ENCODE measurements around the gene MT4.

Gene MT4

DNA sequence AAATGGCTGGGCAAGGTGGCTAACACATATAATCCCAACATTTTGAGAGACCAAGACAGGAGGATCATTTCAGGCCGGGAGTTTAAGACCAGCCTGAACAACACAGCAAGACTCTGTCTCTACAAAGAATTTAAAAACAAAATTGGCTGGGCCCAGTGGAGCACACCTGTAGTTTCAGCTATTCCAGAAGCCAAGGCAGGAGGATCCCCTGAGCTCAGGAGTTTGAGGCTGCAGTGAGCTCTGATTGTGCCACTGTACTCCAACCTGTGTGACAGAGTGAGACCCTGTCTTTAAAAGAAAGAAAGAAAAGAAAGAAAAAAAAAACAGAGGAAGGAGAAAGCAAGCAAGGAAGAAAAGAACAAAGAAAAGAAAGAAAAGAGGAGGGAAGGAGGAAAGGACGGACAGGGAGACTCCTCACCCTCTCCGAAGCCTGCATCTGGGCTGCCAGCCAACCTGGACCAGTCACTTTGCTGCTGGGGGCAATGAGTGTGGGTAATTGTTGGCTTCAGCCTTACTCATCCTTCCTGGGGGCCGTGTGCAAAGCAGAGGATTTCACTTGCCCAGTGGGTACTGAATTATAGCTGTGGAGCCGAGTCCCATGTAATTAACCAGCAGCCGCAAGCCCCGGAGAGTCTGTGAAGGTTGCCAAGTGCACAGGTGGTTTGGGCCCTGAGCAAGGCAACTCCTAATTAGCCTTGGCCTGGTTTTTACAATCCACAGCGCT is 6.7 kb upstream of the MT4 start:
- H3K27ac ChIP-seq (ENCODE audit: insufficient read depth, low read depth, low read length, poor library complexity, severe bottlenecking): no peak overlapping the region
- H3K9me3 ChIP-seq (ENCODE audit: control insufficient read depth, low read length): no peaks in the 10 kb centered on the region
- no peaks in the 10 kb centered on the region for H3K36me3 ChIP-seq (ENCODE audit: control insufficient read depth, insufficient read depth, low read length)
- 87 to 91% methylated on average over 8 of the region's 8 CpGs for WGBS, 2 experiments
- H3K4me1 ChIP-seq (ENCODE audit: control insufficient read depth, insufficient read depth, low read length): no peaks in the 10 kb centered on the region
- no peaks in the 10 kb centered on the region for H3K27me3 ChIP-seq (ENCODE audit: control insufficient read depth, insufficient read depth, low read length, poor library complexity, severe bottlenecking)
- no peak overlapping the region for H3K4me3 ChIP-seq (ENCODE audit: insufficient read depth, low read depth, low read length)

DNA sequence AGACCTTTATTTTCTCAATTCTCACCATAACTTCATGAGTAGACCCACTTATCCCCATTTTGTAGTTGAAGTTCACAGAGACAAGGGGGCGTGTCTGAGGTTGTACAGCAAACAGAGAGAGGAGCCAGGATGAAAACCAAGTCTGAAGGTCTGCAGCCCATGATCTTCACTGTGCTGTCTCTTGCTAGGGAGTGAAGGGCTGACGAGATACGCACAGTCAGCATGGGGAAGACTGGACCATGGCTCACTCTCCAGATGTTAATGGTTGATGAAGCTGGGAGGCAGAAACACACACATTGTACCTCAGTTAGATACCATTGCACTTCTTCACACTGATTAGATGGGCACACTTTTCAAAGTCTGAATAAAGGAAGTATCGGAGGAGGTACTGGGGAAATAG is 5.8 kb upstream of the MT4 start:
- Histone ChIP-seq H3K36me3 (ENCODE audit: control insufficient read depth, insufficient read depth, low read length) (no peaks in the 10 kb centered on the region), H3K27me3 (ENCODE audit: control insufficient read depth, insufficient read depth, low read length, poor library complexity, severe bottlenecking) (no peaks in the 10 kb centered on the region), H3K27ac (ENCODE audit: insufficient read depth, low read depth, low read length, poor library complexity, severe bottlenecking) (no peak overlapping the region), H3K4me3 (ENCODE audit: insufficient read depth, low read depth, low read length) (no peak overlapping the region), H3K9me3 (ENCODE audit: control insufficient read depth, low read length) (no peaks in the 10 kb centered on the region), H3K4me1 (ENCODE audit: control insufficient read depth, insufficient read depth, low read length) (no peaks in the 10 kb centered on the region)
- WGBS, 2 experiments: 92 to 93% methylated on average over 4 of the region's 4 CpGs

DNA sequence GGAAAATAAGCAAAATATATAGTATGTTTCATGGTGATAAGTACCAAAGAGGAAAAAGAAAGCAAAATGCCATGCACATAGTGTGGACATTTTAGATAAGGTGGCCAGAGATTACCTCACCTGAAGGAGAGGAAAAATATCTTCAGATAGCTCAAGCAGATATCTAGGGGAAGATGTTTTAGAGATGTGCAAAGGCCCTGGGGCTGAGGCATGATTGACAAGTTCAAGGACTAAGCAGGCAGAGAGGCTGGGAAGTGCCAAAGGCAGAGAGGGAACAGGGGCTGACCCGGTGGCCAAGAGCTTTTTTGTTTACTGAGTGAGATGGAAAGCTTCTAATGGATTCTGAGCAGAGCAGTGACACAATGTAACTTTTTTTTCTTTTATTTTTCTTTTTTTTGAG is 4.4 kb upstream of the MT4 start:
- Histone ChIP-seq H3K9me3 (ENCODE audit: control insufficient read depth, low read length) (no peaks in the 10 kb centered on the region), H3K36me3 (ENCODE audit: control insufficient read depth, insufficient read depth, low read length) (no peaks in the 10 kb centered on the region), H3K4me3 (ENCODE audit: insufficient read depth, low read depth, low read length) (no peak overlapping the region), H3K4me1 (ENCODE audit: control insufficient read depth, insufficient read depth, low read length) (no peaks in the 10 kb centered on the region), H3K27me3 (ENCODE audit: control insufficient read depth, insufficient read depth, low read length, poor library complexity, severe bottlenecking) (no peaks in the 10 kb centered on the region), H3K27ac (ENCODE audit: insufficient read depth, low read depth, low read length, poor library complexity, severe bottlenecking) (no peak overlapping the region)
- WGBS, 2 experiments: 84 to 88% methylated on average over 1 of the region's 1 CpG

DNA sequence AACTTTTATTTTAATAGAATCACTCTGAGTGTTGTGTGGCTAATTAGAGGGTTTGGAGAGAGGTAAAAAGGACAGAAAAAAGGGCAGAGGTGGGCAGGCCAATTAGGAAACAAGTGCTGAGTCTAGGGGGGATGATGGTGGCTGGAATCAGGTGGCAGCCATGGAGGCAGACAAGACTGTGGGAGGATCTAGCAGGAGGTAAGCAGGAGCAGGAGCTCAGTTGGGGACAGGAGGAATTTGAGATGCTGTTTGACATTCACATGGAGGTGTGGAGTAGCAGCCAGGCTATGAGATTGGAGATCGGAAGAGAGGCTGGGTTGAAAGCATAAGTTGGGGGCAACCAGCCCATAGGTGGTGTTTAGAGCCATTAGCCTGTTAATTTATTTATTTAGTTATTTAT is 3.7 kb upstream of the MT4 start:
- Histone ChIP-seq H3K4me3 (ENCODE audit: insufficient read depth, low read depth, low read length) (no peak overlapping the region), H3K27ac (ENCODE audit: insufficient read depth, low read depth, low read length, poor library complexity, severe bottlenecking) (no peak overlapping the region), H3K9me3 (ENCODE audit: control insufficient read depth, low read length) (no peaks in the 10 kb centered on the region), H3K36me3 (ENCODE audit: control insufficient read depth, insufficient read depth, low read length) (no peaks in the 10 kb centered on the region), H3K4me1 (ENCODE audit: control insufficient read depth, insufficient read depth, low read length) (no peaks in the 10 kb centered on the region), H3K27me3 (ENCODE audit: control insufficient read depth, insufficient read depth, low read length, poor library complexity, severe bottlenecking) (no peaks in the 10 kb centered on the region)
- WGBS, 2 experiments: 83 to 94% methylated on average over 1 of the region's 1 CpG

DNA sequence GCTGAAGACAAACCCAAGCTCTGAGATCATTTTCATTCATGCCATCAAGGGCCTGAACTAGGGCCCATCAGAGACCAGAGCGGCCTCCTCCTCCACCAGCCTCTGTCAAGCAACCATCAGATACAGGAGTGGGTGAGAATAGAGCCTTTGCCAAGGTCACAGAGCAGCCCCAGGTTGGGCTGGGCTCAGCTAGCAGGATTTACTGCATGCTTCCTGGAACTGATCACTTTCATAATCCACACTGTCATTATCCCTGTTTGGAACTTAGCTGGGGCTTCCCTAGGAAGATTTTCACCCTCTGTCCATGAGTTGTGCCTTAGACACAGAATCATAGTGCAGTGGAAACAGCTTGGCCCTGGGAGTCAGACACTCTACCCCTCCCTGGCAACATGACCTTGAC is 5.1 kb downstream of the MT4 start:
- Histone ChIP-seq H3K27ac (ENCODE audit: insufficient read depth, low read depth, low read length, poor library complexity, severe bottlenecking) (no peak overlapping the region), H3K27me3 (ENCODE audit: control insufficient read depth, insufficient read depth, low read length, poor library complexity, severe bottlenecking) (peaks cover 9% of the 10 kb centered on the region), H3K36me3 (ENCODE audit: control insufficient read depth, insufficient read depth, low read length) (no peaks in the 10 kb centered on the region), H3K4me1 (ENCODE audit: control insufficient read depth, insufficient read depth, low read length) (no peaks in the 10 kb centered on the region), H3K9me3 (ENCODE audit: control insufficient read depth, low read length) (no peaks in the 10 kb centered on the region), H3K4me3 (ENCODE audit: insufficient read depth, low read depth, low read length) (no peak overlapping the region)
- 89 to 100% methylated on average over 1 of the region's 1 CpG for WGBS, 2 experiments

DNA sequence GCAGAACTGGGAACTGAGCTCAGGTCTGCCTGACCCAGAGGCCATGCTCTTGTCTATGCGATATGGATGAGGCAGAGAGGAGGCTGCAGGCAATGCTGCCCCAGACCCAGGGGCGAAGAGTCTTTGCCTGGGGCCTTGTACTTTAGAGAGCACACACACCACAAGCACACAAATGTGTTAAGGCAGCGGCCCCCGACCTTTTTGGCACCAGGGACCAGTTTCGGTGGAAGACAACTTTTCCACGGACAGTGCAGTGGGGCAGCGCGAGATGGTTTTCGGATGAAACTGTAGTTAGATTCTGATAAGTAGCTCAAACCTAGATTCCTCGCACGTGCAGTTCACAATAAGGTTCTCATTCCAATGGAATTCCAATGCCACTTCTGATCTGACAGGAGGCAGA is 6.7 kb downstream of the MT4 start:
- H3K9me3 ChIP-seq (ENCODE audit: control insufficient read depth, low read length): no peaks in the 10 kb centered on the region
- H3K4me3 ChIP-seq (ENCODE audit: insufficient read depth, low read depth, low read length): no peak overlapping the region
- H3K4me1 ChIP-seq (ENCODE audit: control insufficient read depth, insufficient read depth, low read length): no peaks in the 10 kb centered on the region
- 87 to 88% methylated on average over 11 of the region's 11 CpGs for WGBS, 2 experiments
- H3K27me3 ChIP-seq (ENCODE audit: control insufficient read depth, insufficient read depth, low read length, poor library complexity, severe bottlenecking): peaks cover 9% of the 10 kb centered on the region
- H3K27ac ChIP-seq (ENCODE audit: insufficient read depth, low read depth, low read length, poor library complexity, severe bottlenecking): no peak overlapping the region
- H3K36me3 ChIP-seq (ENCODE audit: control insufficient read depth, insufficient read depth, low read length): no peaks in the 10 kb centered on the region

DNA sequence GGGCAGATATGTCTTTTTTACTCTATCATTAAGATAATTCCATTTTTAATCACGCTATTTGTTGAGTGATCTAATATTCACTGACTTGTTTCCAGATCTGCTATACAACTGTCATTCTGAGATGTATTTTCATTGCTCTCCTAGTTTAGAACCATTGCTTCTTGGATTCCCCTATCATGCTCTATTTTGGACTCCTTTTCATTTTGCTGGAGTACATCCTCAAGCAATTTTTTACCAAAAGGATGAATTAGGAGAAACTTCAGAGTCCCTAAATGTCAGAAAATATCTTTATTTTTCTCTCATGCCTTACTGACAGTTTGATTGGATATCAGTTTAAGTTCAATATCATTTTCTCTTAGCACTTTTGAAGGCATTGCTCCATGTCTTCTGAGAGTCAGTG is 9.8 kb downstream of the MT4 start:
- WGBS, 2 experiments: 73 to 96% methylated on average over 1 of the region's 1 CpG
- H3K27ac ChIP-seq (ENCODE audit: insufficient read depth, low read depth, low read length, poor library complexity, severe bottlenecking): no peak overlapping the region
- H3K4me1 ChIP-seq (ENCODE audit: control insufficient read depth, insufficient read depth, low read length): no peaks in the 10 kb centered on the region
- no peaks in the 10 kb centered on the region for H3K9me3 ChIP-seq (ENCODE audit: control insufficient read depth, low read length)
- H3K27me3 ChIP-seq (ENCODE audit: control insufficient read depth, insufficient read depth, low read length, poor library complexity, severe bottlenecking): no peaks in the 10 kb centered on the region
- no peak overlapping the region for H3K4me3 ChIP-seq (ENCODE audit: insufficient read depth, low read depth, low read length)
- H3K36me3 ChIP-seq (ENCODE audit: control insufficient read depth, insufficient read depth, low read length): no peaks in the 10 kb centered on the region

DNA sequence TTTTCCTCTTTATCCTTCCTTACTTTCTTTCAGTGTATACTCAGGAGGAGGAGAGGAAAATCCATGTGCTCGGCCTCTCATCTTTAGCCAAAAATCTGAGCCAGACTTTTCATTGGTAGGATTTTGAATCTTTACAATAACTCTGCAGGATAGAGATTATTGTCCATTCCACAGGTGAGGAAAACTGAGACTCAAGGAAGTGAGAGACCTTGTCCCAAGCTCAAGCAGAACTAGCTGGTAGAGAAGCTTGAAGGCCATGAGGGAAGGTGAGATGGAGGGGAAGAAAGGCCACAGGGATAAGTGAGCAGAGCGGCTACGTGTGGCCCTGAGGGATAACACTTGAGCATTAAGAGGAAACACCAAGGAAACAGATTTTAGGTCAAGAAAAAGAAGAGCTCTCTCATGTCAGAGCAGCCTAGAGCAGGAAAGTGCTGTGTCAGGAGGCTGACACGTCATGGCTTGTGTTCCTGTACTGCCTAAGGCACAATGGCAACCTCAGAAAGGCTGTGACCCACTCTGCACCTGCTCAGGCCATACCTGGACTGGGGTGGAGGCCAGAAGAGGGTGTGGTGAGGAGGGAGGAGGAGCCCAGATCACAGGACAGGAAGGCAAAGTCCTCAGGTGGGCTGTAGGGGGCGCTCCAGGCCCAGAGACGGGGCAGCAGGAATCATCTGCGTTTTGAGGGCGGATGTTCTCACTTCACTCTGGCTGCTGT is 11.9 kb downstream of the MT4 start:
- Histone ChIP-seq H3K27ac (ENCODE audit: insufficient read depth, low read depth, low read length, poor library complexity, severe bottlenecking) (no peak overlapping the region), H3K36me3 (ENCODE audit: control insufficient read depth, insufficient read depth, low read length) (no peaks in the 10 kb centered on the region), H3K9me3 (ENCODE audit: control insufficient read depth, low read length) (no peaks in the 10 kb centered on the region), H3K4me3 (ENCODE audit: insufficient read depth, low read depth, low read length) (no peak overlapping the region), H3K4me1 (ENCODE audit: control insufficient read depth, insufficient read depth, low read length) (no peaks in the 10 kb centered on the region), H3K27me3 (ENCODE audit: control insufficient read depth, insufficient read depth, low read length, poor library complexity, severe bottlenecking) (no peaks in the 10 kb centered on the region)
- 38 to 43% methylated on average over 8 of the region's 8 CpGs for WGBS, 2 experiments

DNA sequence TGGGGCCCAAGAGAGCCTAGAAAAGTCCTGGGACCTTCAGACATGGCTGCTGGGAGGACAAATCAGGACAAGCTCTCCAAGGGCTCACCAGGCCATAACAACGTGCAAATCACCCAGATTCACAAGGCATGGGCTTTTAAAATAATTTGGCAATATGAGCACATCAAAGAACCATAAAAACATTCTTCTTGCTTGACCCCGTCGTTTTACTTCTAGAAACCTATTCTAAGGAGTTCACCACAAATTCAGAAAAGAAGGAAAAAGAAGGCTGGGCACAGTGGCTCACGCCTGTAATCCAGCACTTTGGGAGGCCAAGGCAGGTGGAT is 12.4 kb downstream of the MT4 start:
- Histone ChIP-seq H3K4me3 (ENCODE audit: insufficient read depth, low read depth, low read length) (no peak overlapping the region), H3K36me3 (ENCODE audit: control insufficient read depth, insufficient read depth, low read length) (no peaks in the 10 kb centered on the region), H3K27ac (ENCODE audit: insufficient read depth, low read depth, low read length, poor library complexity, severe bottlenecking) (no peak overlapping the region), H3K9me3 (ENCODE audit: control insufficient read depth, low read length) (no peaks in the 10 kb centered on the region), H3K27me3 (ENCODE audit: control insufficient read depth, insufficient read depth, low read length, poor library complexity, severe bottlenecking) (no peaks in the 10 kb centered on the region), H3K4me1 (ENCODE audit: control insufficient read depth, insufficient read depth, low read length) (no peaks in the 10 kb centered on the region)
- 79 to 82% methylated on average over 4 of the region's 4 CpGs for WGBS, 2 experiments

DNA sequence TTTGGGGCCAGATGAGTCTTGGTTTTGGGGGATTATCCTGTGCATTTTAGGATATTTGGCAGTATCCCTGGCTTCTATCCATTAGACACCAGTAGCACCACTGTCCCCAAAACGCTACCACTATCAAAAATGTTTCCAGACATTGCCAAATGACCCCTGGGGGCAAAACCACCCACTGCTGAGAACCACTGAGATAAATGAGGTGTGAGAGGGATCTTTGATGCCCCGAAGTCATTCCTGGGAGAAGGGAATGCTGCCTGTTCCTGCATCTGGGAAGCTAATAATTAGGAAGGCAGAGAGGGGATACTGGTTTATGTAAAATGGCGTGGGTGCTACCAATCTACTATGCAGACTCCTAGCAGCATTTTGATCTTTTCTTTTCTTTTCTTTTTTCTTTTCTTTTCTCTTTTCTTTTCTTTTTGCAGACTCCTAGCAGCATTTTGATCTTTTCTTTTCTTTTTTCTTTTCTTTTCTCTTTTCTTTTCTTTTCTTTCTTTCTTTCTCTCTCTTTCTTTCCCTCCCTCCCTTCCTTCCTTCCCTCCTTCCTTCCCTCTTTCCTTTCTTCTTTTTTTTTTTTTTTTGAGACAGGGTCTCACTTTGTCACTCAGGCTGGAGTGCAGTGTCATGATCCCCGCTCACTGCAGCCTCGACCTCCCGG is 15.6 kb downstream of the MT4 start:
- no peak overlapping the region for H3K27ac ChIP-seq (ENCODE audit: insufficient read depth, low read depth, low read length, poor library complexity, severe bottlenecking)
- H3K4me3 ChIP-seq (ENCODE audit: insufficient read depth, low read depth, low read length): no peak overlapping the region
- no peaks in the 10 kb centered on the region for H3K9me3 ChIP-seq (ENCODE audit: control insufficient read depth, low read length)
- no peaks in the 10 kb centered on the region for H3K4me1 ChIP-seq (ENCODE audit: control insufficient read depth, insufficient read depth, low read length)
- peaks cover 3% of the 10 kb centered on the region for H3K27me3 ChIP-seq (ENCODE audit: control insufficient read depth, insufficient read depth, low read length, poor library complexity, severe bottlenecking)
- 85 to 86% methylated on average over 6 of the region's 6 CpGs for WGBS, 2 experiments
- no peaks in the 10 kb centered on the region for H3K36me3 ChIP-seq (ENCODE audit: control insufficient read depth, insufficient read depth, low read length)

Measured in ectodermal cell (in vitro differentiated cells).